HepG2 (cell line): ENCODE measurements around the gene TMTC2.

Experiments used
- CREBL2 ChIP-seq: sonication (generic); formaldehyde crosslinking; IDR thresholded peaks from 2 replicates; pipeline ENCODE4 v1.8.1; 2023; ENCODE audit warnings: missing genetic modification reagents, mild to moderate bottlenecking, borderline replicate concordance
- ZFX ChIP-seq: sonication (generic); formaldehyde crosslinking; IDR thresholded peaks from 2 replicates; pipeline ENCODE4 v1.4.0; 2020; ENCODE audit warnings: mild to moderate bottlenecking, low read depth, missing genetic modification reagents, moderate library complexity

- TF ChIP-seq CREBL2 (CRISPR knock-in tag) (no peak), ZFX (CRISPR knock-in tag) (no peak)
Observed at GRCh38 chr12:82758749-82759330, 72.1 kb downstream of the TMTC2 start.
